ENCODE measurements around the gene BHLHE23.

DNA sequence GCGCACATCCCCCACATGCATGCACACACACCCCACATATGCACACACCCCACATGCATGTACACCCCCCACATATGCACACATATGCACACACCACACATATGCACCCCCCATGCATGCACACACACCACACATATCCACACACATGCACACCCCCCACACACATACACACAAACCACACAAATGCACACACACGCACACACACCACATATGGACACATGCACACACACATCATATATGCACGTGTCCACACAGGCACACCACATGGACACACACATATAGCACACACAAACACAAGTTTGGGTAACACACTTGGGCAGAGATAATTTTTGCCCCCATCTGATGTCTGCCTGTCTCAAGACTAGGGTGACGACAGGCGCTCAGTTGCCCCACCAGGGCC lies 8.3 kb downstream of the BHLHE23 start:
- TF ChIP-seq POLR2AphosphoS5 (IDR thresholded peaks at IDR 0.05; ENCODE audit: insufficient read depth in 1 of 2, low read depth in 1 of 2) (no peak), CTCF (IDR thresholded peaks at IDR 0.05) (no peak)

Measured in vagina (tissue), 2 donors.